Ectodermal cell (in vitro differentiated cells): ENCODE measurements around the gene MCM9.

Experiments
- H3K27ac ChIP-seq: 2 replicates; pipeline ENCODE4 v1.7.0; 2013; ENCODE audit warnings: mild to moderate bottlenecking, low read depth, low read length; ENCODE audit not compliant: insufficient read depth, poor library complexity, severe bottlenecking
- H3K27me3 ChIP-seq: 2 replicates; pipeline ENCODE4 v1.7.0; 2013; ENCODE audit warnings: mild to moderate bottlenecking, low read length; ENCODE audit not compliant: insufficient read depth, control insufficient read depth, poor library complexity, severe bottlenecking
- H3K36me3 ChIP-seq: one replicate; pipeline ENCODE4 v1.7.0; 2013; ENCODE audit warnings: low read length; ENCODE audit not compliant: control insufficient read depth, insufficient read depth
- H3K4me1 ChIP-seq: one replicate; pipeline ENCODE4 v1.7.0; 2013; ENCODE audit warnings: low read length; ENCODE audit not compliant: control insufficient read depth, insufficient read depth
- H3K4me3 ChIP-seq: 2 replicates; pipeline ENCODE4 v1.7.0; 2013; ENCODE audit warnings: low read depth, low read length, control low read depth; ENCODE audit not compliant: insufficient read depth
- H3K9me3 ChIP-seq: 2 replicates; pipeline ENCODE4 v1.7.0; 2013; ENCODE audit warnings: mild to moderate bottlenecking, low read length, moderate library complexity; ENCODE audit not compliant: control insufficient read depth
- WGBS, 2 experiments: methylation state at CpG; one replicate each; pipeline ENCODE4 v1.1.7; 2013; ENCODE audit warnings: missing lambda C conversion rate in 2 of 2; 5-methylcytosine and 5-hydroxymethylcytosine counted together

The MCM9 gene

GRCh38 chr6:118764766-118765165 lies 170.2 kb downstream of the MCM9 start:
- H3K9me3 ChIP-seq: no peaks in the 10 kb centered on the region
- H3K27ac ChIP-seq: no peak overlapping the region
- no peak overlapping the region for H3K4me3 ChIP-seq
- H3K27me3 ChIP-seq: no peaks in the 10 kb centered on the region
- 64 to 92% methylated on average over 2 to 3 of the region's 3 CpGs for WGBS, 2 experiments
- H3K36me3 ChIP-seq: no peaks in the 10 kb centered on the region
- peaks cover 11% of the 10 kb centered on the region for H3K4me1 ChIP-seq
